Erythroblast (primary cell): Measurements from ENCODE around the gene CHORDC1.
"Not testable (repeated sequence)": the region's sequence is repeated elsewhere in the genome, so short reads cannot be mapped to it uniquely, and the experiment has no call there.

Source experiments
- GATA1 ChIP-seq: IDR thresholded peaks from 2 replicates; pipeline ENCODE4 v1.6.1; 2011; ENCODE audit warnings: low read depth, mild to moderate bottlenecking, control low read depth, low read length, moderate library complexity
- POLR2A ChIP-seq: IDR thresholded peaks from 2 replicates; pipeline ENCODE4 v1.6.1; 2011; ENCODE audit warnings: mild to moderate bottlenecking, low read length

DNA sequence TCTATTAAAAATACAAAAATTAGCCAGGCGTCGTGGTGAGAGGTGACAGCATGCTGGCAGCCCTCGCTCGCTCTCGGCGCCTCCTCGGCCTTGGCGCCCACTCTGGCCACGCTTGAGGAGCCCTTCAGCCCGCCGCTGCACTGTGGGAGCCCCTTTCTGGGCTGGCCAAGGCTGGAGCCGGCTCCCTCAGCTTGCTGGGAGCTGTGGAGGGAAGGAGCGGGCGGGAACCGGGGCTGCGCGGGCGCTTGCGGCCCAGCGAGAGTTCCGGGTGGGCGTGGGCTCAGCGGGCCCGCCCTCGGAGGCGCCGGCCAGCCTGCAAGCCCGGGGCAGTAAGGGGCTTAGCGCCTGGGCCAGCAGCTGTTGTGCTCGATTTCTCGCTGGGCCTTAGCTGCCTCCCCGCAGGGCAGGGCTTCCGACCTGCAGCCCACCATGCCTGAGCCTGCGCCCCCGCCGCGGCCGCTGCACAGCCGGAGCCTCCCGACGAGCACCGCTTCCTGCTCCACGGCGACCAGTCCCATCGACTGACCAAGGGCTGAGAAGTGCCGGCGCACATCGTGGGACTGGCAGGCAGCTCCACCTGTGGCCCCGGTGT lies 55.8 kb downstream of the CHORDC1 start:
- not testable (repeated sequence) for TF ChIP-seq GATA1, POLR2A
